ENCODE measurements around the gene TULP4.

The TULP4 gene

GRCh38 chr6:158353883-158354877, 41.9 kb downstream of the TULP4 start:
- H3K36me3 ChIP-seq (ENCODE audit: control insufficient read depth, insufficient read depth, low read length), result peaks cover 7% of the 10 kb centered on the region
- no peak overlapping the region for H3K4me3 ChIP-seq (ENCODE audit: low read depth, low read length)
- H3K9me3 ChIP-seq (ENCODE audit: control insufficient read depth, insufficient read depth, low read length), result peaks cover 8% of the 10 kb centered on the region
- no peak overlapping the region for H3K9ac ChIP-seq (ENCODE audit: low read depth, low read length)
- H3K4me1 ChIP-seq (ENCODE audit: control insufficient read depth, insufficient read depth, low read length), result no peaks in the 10 kb centered on the region
- no peaks in the 10 kb centered on the region for H3K27me3 ChIP-seq (ENCODE audit: control insufficient read depth, insufficient read depth, low read length)

GRCh38 chr6:158356586-158357546, 44.6 kb downstream of the TULP4 start:
- no peaks in the 10 kb centered on the region for H3K27me3 ChIP-seq (ENCODE audit: control insufficient read depth, insufficient read depth, low read length)
- H3K4me3 ChIP-seq (ENCODE audit: low read depth, low read length), result no peak overlapping the region
- H3K4me1 ChIP-seq (ENCODE audit: control insufficient read depth, insufficient read depth, low read length), result no peaks in the 10 kb centered on the region
- H3K9ac ChIP-seq (ENCODE audit: low read depth, low read length), result no peak overlapping the region
- no peaks in the 10 kb centered on the region for H3K9me3 ChIP-seq (ENCODE audit: control insufficient read depth, insufficient read depth, low read length)
- no peaks in the 10 kb centered on the region for H3K36me3 ChIP-seq (ENCODE audit: control insufficient read depth, insufficient read depth, low read length)

- Histone ChIP-seq H3K4me1 (ENCODE audit: control insufficient read depth, insufficient read depth, low read length) (no peaks in the 10 kb centered on the region), H3K9me3 (ENCODE audit: control insufficient read depth, insufficient read depth, low read length) (no peaks in the 10 kb centered on the region), H3K4me3 (ENCODE audit: low read depth, low read length) (no peak overlapping the region), H3K36me3 (ENCODE audit: control insufficient read depth, insufficient read depth, low read length) (no peaks in the 10 kb centered on the region), H3K9ac (ENCODE audit: low read depth, low read length) (no peak overlapping the region), H3K27me3 (ENCODE audit: control insufficient read depth, insufficient read depth, low read length) (no peaks in the 10 kb centered on the region)
Observed at GRCh38 chr6:158357570-158358216, 45.4 kb downstream of the TULP4 start.

- H3K4me1 ChIP-seq (ENCODE audit: control insufficient read depth, insufficient read depth, low read length), result no peaks in the 10 kb centered on the region
Observed at GRCh38 chr6:158358450-158359077, 46.3 kb downstream of the TULP4 start.

GRCh38 chr6:158361068-158361467, 48.8 kb downstream of the TULP4 start:
- no peaks in the 10 kb centered on the region for H3K27me3 ChIP-seq (ENCODE audit: control insufficient read depth, insufficient read depth, low read length)

More at GRCh38 chr6:158358450-158359077, 46.3 kb downstream of the TULP4 start:
- Histone ChIP-seq H3K36me3 (ENCODE audit: control insufficient read depth, insufficient read depth, low read length) (no peaks in the 10 kb centered on the region), H3K27me3 (ENCODE audit: control insufficient read depth, insufficient read depth, low read length) (no peaks in the 10 kb centered on the region), H3K9me3 (ENCODE audit: control insufficient read depth, insufficient read depth, low read length) (no peaks in the 10 kb centered on the region), H3K9ac (ENCODE audit: low read depth, low read length) (no peak overlapping the region), H3K4me3 (ENCODE audit: low read depth, low read length) (no peak overlapping the region)

GRCh38 chr6:158361961-158362669, 49.9 kb downstream of the TULP4 start:
- Histone ChIP-seq H3K4me3 (ENCODE audit: low read depth, low read length) (no peak overlapping the region), H3K27me3 (ENCODE audit: control insufficient read depth, insufficient read depth, low read length) (no peaks in the 10 kb centered on the region), H3K9me3 (ENCODE audit: control insufficient read depth, insufficient read depth, low read length) (no peaks in the 10 kb centered on the region), H3K9ac (ENCODE audit: low read depth, low read length) (no peak overlapping the region), H3K4me1 (ENCODE audit: control insufficient read depth, insufficient read depth, low read length) (no peaks in the 10 kb centered on the region), H3K36me3 (ENCODE audit: control insufficient read depth, insufficient read depth, low read length) (no peaks in the 10 kb centered on the region)

More at GRCh38 chr6:158361068-158361467, 48.8 kb downstream of the TULP4 start:
- H3K36me3 ChIP-seq (ENCODE audit: control insufficient read depth, insufficient read depth, low read length), result no peaks in the 10 kb centered on the region
- H3K9ac ChIP-seq (ENCODE audit: low read depth, low read length), result no peak overlapping the region
- H3K4me1 ChIP-seq (ENCODE audit: control insufficient read depth, insufficient read depth, low read length), result no peaks in the 10 kb centered on the region
- no peaks in the 10 kb centered on the region for H3K9me3 ChIP-seq (ENCODE audit: control insufficient read depth, insufficient read depth, low read length)
- H3K4me3 ChIP-seq (ENCODE audit: low read depth, low read length), result no peak overlapping the region

GRCh38 chr6:158366363-158366762, 54.1 kb downstream of the TULP4 start:
- H3K27me3 ChIP-seq (ENCODE audit: control insufficient read depth, insufficient read depth, low read length), result no peaks in the 10 kb centered on the region
- no peak overlapping the region for H3K9ac ChIP-seq (ENCODE audit: low read depth, low read length)
- no peaks in the 10 kb centered on the region for H3K4me1 ChIP-seq (ENCODE audit: control insufficient read depth, insufficient read depth, low read length)
- no peaks in the 10 kb centered on the region for H3K9me3 ChIP-seq (ENCODE audit: control insufficient read depth, insufficient read depth, low read length)
- no peaks in the 10 kb centered on the region for H3K36me3 ChIP-seq (ENCODE audit: control insufficient read depth, insufficient read depth, low read length)
- no peak overlapping the region for H3K4me3 ChIP-seq (ENCODE audit: low read depth, low read length)

GRCh38 chr6:158367816-158368215, 55.6 kb downstream of the TULP4 start:
- Histone ChIP-seq H3K4me1 (ENCODE audit: control insufficient read depth, insufficient read depth, low read length) (no peaks in the 10 kb centered on the region), H3K9ac (ENCODE audit: low read depth, low read length) (no peak overlapping the region), H3K27me3 (ENCODE audit: control insufficient read depth, insufficient read depth, low read length) (no peaks in the 10 kb centered on the region), H3K4me3 (ENCODE audit: low read depth, low read length) (no peak overlapping the region), H3K9me3 (ENCODE audit: control insufficient read depth, insufficient read depth, low read length) (no peaks in the 10 kb centered on the region), H3K36me3 (ENCODE audit: control insufficient read depth, insufficient read depth, low read length) (no peaks in the 10 kb centered on the region)

GRCh38 chr6:158369241-158369640, 57.0 kb downstream of the TULP4 start:
- Histone ChIP-seq H3K27me3 (ENCODE audit: control insufficient read depth, insufficient read depth, low read length) (no peaks in the 10 kb centered on the region), H3K9me3 (ENCODE audit: control insufficient read depth, insufficient read depth, low read length) (no peaks in the 10 kb centered on the region), H3K4me3 (ENCODE audit: low read depth, low read length) (no peak overlapping the region), H3K4me1 (ENCODE audit: control insufficient read depth, insufficient read depth, low read length) (no peaks in the 10 kb centered on the region), H3K36me3 (ENCODE audit: control insufficient read depth, insufficient read depth, low read length) (no peaks in the 10 kb centered on the region), H3K9ac (ENCODE audit: low read depth, low read length) (no peak overlapping the region)

GRCh38 chr6:158370805-158371204, 58.5 kb downstream of the TULP4 start:
- Histone ChIP-seq H3K4me3 (ENCODE audit: low read depth, low read length) (no peak overlapping the region), H3K9ac (ENCODE audit: low read depth, low read length) (no peak overlapping the region), H3K36me3 (ENCODE audit: control insufficient read depth, insufficient read depth, low read length) (no peaks in the 10 kb centered on the region), H3K27me3 (ENCODE audit: control insufficient read depth, insufficient read depth, low read length) (no peaks in the 10 kb centered on the region), H3K9me3 (ENCODE audit: control insufficient read depth, insufficient read depth, low read length) (no peaks in the 10 kb centered on the region), H3K4me1 (ENCODE audit: control insufficient read depth, insufficient read depth, low read length) (no peaks in the 10 kb centered on the region)
